ENCODE data around the gene KDM4B. TPM values are rescaled to one million over a fixed set of nuclear protein-coding genes. Genes with fewer than 3 reads are reported as not detected.

Gene KDM4B
- polyA plus RNA-seq, 1 of the 3 experiments (the other 2 are of a cell fraction) = 12.2 TPM

DNA sequence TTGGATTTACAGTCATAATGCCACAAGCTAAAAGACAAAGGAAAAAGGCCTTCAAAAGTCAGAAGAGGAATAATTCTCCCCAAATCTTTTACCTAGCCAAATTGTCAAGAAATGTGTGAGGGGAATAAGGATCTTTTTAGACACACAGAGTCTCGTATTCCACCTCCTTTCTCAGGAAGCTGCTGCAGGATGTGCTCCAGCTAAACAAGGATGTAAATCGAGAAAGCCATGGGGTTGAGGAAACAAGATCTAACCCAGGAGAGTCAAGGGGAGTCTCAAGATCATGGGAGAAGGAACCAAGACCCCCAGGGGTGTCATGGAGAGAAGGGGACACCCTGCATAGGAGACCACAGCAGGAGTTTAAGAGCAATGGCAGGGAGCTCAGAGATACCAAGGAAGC is 147.4 kb downstream of the KDM4B start:
- no peak for TF ChIP-seq TEAD4 (IDR thresholded peaks at IDR 0.05; ENCODE audit: borderline replicate concordance, insufficient read depth)
- TF ChIP-seq, protein P1, sequence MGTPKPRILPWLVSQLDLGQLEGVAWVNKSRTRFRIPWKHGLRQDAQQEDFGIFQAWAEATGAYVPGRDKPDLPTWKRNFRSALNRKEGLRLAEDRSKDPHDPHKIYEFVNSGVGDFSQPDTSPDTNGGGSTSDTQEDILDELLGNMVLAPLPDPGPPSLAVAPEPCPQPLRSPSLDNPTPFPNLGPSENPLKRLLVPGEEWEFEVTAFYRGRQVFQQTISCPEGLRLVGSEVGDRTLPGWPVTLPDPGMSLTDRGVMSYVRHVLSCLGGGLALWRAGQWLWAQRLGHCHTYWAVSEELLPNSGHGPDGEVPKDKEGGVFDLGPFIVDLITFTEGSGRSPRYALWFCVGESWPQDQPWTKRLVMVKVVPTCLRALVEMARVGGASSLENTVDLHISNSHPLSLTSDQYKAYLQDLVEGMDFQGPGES (IDR thresholded peaks at IDR 0.05; ENCODE audit: low read depth, low read length) = no peak
- no peak for TF ChIP-seq MEF2A (IDR thresholded peaks at IDR 0.05; ENCODE audit: borderline replicate concordance, low read depth)
- peaks cover 0 to 25% of the 10 kb centered on the region in 2 experiments for H3K36me3 ChIP-seq (replicated peaks in 1 of 2; ENCODE audit: control insufficient read depth in 1 of 2, insufficient read depth in 2 of 2, low read length in 1 of 2)
- POLR2A ChIA-PET = interaction anchor here (0.6 kb wide), 1 partner anchor 83 kb away, joined by 3 read pairs; no protein-coding TSS in a partner anchor
- no peak overlapping the region for H3K27ac ChIP-seq (ENCODE audit: low read depth in 2 of 2, low read length in 1 of 2)
- DNase-seq = no peak
- no peaks in the 10 kb centered on the region for H4K20me1 ChIP-seq (ENCODE audit: insufficient read depth)
- 84% methylated on average over 2 of the region's 2 CpGs for WGBS (ENCODE audit: low lambda C conversion rate)
- no peaks in the 10 kb centered on the region for H3K9me2 ChIP-seq
- no peak overlapping the region for H2AFZ ChIP-seq (ENCODE audit: low read depth)
- H3F3A ChIP-seq (replicated peaks; ENCODE audit: insufficient read depth) = no peaks in the 10 kb centered on the region
- no peaks in the 10 kb centered on the region for H3K79me2 ChIP-seq (ENCODE audit: insufficient read depth)
- CTCF ChIA-PET = interaction anchor here (0.9 to 1.6 kb wide), 3 partner anchors 22 to 68 kb away, joined by 3 to 5 read pairs (median 5); no protein-coding TSS in a partner anchor
- H3K9me3 ChIP-seq = no peaks in the 10 kb centered on the region
- H3K9ac ChIP-seq = no peak overlapping the region
- H3K27me3 ChIP-seq (ENCODE audit: insufficient read depth) = no peaks in the 10 kb centered on the region
- H3K4me2 ChIP-seq = no peak overlapping the region
- H3K4me1 ChIP-seq (ENCODE audit: control insufficient read depth in 1 of 2, insufficient read depth in 2 of 2, low read depth in 1 of 2, low read length in 1 of 2) = peaks cover 13 to 21% of the 10 kb centered on the region in 2 experiments; a peak in 2 of 4 replicates
- no peak overlapping the region for H3K4me3 ChIP-seq (ENCODE audit: low read depth in 2 of 2, low read length in 1 of 2)

DNA sequence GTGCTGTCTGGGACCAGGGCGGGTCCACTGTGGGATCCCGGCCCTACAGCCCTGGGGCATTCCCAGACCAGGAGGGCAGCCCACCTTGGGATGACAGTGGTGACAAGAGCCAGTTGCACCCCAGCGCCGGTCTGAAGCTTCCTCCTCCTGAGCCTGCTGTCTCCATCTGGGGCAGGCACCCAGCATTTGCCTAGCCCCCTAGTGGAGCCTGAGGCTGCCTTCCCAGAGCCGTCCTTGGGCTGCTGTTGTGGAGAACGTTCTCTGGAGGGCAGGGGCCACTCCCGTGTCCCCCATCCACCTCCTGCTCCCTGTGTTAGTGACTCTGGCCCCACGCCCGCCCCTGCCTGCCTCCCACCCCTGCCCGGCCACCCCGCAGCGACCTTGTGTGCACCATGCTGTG is 148.5 kb downstream of the KDM4B start:
- CTCF ChIA-PET = interaction anchor here (1.4 kb wide), 1 partner anchor 37 kb away, joined by 3 read pairs; no protein-coding TSS in a partner anchor
- H3K27me3 ChIP-seq (ENCODE audit: insufficient read depth) = no peaks in the 10 kb centered on the region

More for the DNA sequence above, 148.5 kb downstream of the KDM4B start:
- H3K79me2 ChIP-seq (ENCODE audit: insufficient read depth) = no peaks in the 10 kb centered on the region
- POLR2A ChIA-PET = no interaction called here
- no peak overlapping the region for H3K27ac ChIP-seq (ENCODE audit: low read depth in 2 of 2, low read length in 1 of 2)
- no peak overlapping the region for H3K9ac ChIP-seq
- DNase-seq = no peak
- TF ChIP-seq, protein P2, sequence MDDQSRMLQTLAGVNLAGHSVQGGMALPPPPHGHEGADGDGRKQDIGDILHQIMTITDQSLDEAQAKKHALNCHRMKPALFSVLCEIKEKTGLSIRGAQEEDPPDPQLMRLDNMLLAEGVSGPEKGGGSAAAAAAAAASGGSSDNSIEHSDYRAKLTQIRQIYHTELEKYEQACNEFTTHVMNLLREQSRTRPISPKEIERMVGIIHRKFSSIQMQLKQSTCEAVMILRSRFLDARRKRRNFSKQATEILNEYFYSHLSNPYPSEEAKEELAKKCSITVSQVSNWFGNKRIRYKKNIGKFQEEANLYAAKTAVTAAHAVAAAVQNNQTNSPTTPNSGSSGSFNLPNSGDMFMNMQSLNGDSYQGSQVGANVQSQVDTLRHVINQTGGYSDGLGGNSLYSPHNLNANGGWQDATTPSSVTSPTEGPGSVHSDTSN (IDR thresholded peaks at IDR 0.05) = no peak
- TF ChIP-seq FOXJ3 (CRISPR knock-in tag; IDR thresholded peaks at IDR 0.05) (no peak), RXRA (IDR thresholded peaks at IDR 0.05; ENCODE audit: borderline replicate concordance, low read depth) (no peak), MXI1 (IDR thresholded peaks at IDR 0.05; ENCODE audit: low read depth, low read length) (no peak), ELF1 (IDR thresholded peaks at IDR 0.05) (no peak), CHD2 (IDR thresholded peaks at IDR 0.05; ENCODE audit: low read length, partially characterized antibody) (no peak), MEF2A (IDR thresholded peaks at IDR 0.05; ENCODE audit: borderline replicate concordance, low read depth) (no peak)
- TF ChIP-seq, protein P1 (IDR thresholded peaks at IDR 0.05; ENCODE audit: low read depth, low read length) = no peak
- no peak overlapping the region for H2AFZ ChIP-seq (ENCODE audit: low read depth)
- H3K36me3 ChIP-seq (replicated peaks in 1 of 2; ENCODE audit: control insufficient read depth in 1 of 2, insufficient read depth in 2 of 2, low read length in 1 of 2) = peaks cover 0 to 31% of the 10 kb centered on the region in 2 experiments
- 80% methylated on average over 4 of the region's 12 CpGs for WGBS (ENCODE audit: low lambda C conversion rate)
- no peak overlapping the region for H3K4me2 ChIP-seq
- H3K4me3 ChIP-seq (ENCODE audit: low read depth in 2 of 2, low read length in 1 of 2) = no peak overlapping the region
- H3K4me1 ChIP-seq (ENCODE audit: control insufficient read depth in 1 of 2, insufficient read depth in 2 of 2, low read depth in 1 of 2, low read length in 1 of 2) = peaks cover 9 to 21% of the 10 kb centered on the region in 2 experiments; a peak in 2 of 4 replicates
- H3K9me2 ChIP-seq = no peaks in the 10 kb centered on the region
- no peaks in the 10 kb centered on the region for H3F3A ChIP-seq (replicated peaks; ENCODE audit: insufficient read depth)
- H4K20me1 ChIP-seq (ENCODE audit: insufficient read depth) = no peaks in the 10 kb centered on the region
- no peaks in the 10 kb centered on the region for H3K9me3 ChIP-seq
